ENCODE data around the gene IL12RB2. TPM values are rescaled to one million over a fixed set of nuclear protein-coding genes. Genes with fewer than 3 reads are reported as not detected.
"Not testable (repeated sequence)": the region's sequence is repeated elsewhere in the genome, so short reads cannot be mapped to it uniquely, and the experiment has no call there.

IL12RB2 gene
- total and polyA plus RNA-seq, 5 donors: 0.05 to 0.33 (median 0.23) TPM

- no peaks in the 10 kb centered on the region for H3K27me3 ChIP-seq (ENCODE audit: control insufficient read depth, insufficient read depth)
- WGBS: 54% methylated on average over 2 of the region's 2 CpGs
- no peak overlapping the region for H3K4me3 ChIP-seq (ENCODE audit: low read length)
- no peaks in the 10 kb centered on the region for H3K9me3 ChIP-seq (ENCODE audit: control insufficient read depth, low read length)
- no peak overlapping the region for H3K27ac ChIP-seq (ENCODE audit: low read length)
- ATAC-seq (no peak), DNase-seq (no peak)
- H3K4me1 ChIP-seq (ENCODE audit: control insufficient read depth, insufficient read depth, low read length): no peaks in the 10 kb centered on the region
- intact Hi-C loops (cut with DNase I): no loop called here
These were observed 126.8 kb downstream of the IL12RB2 start for GRCh38 chr1:67434491-67434890.

DNA sequence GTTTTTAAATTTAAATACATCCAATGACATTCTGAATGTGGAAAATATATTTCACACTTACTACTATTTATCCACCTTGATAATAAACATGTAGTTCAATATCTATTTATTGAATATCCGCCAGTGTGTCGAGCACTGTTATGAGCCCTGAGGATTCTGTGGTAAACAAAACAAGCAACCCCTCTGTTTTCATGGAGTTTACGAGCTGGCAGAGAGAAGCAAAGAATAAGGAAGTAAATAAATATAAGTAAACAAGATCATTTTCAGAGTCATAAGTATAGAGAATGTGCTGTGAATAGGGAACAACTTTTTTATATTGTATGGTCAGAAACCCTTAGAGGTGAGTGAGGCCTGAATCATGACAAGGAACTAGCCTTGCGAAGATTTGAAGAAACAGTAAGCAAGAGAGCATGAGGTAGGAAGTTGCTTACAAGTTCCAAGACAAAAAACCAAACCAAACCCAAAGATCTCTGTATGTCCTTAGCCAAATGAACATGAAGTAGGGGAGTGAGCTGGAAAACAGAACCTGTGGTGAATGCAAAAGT, 128.9 kb downstream of the IL12RB2 start:
- no peaks in the 10 kb centered on the region for H3K27me3 ChIP-seq (ENCODE audit: control insufficient read depth, insufficient read depth)
- no peak overlapping the region for H3K4me3 ChIP-seq (ENCODE audit: low read length)
- no peaks in the 10 kb centered on the region for H3K9me3 ChIP-seq (ENCODE audit: control insufficient read depth, low read length)
- ATAC-seq (no peak), DNase-seq (no peak)
- intact Hi-C loops (cut with DNase I): no loop called here
- WGBS: 94% methylated on average over 4 of the region's 4 CpGs
- H3K4me1 ChIP-seq (ENCODE audit: control insufficient read depth, insufficient read depth, low read length): no peaks in the 10 kb centered on the region
- H3K27ac ChIP-seq (ENCODE audit: low read length): no peak overlapping the region

DNA sequence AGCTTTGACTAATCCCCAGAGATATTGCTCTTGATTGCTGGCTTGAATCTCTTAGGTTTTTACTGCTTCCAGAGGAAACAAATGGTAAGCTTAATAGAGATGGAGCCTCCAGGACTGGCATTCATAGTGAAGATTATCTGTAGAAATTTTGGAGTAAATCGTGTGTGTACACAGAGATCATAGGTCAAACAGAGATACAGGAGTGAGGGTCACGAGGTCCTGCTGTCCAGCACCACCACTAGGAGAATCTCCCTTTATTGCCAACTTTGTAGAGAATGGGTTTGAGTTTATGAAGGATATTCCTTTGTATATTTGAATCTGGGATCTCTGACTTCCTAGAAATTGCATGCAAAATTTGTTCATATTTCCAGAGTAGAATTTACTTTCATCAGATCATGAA, 130.3 kb downstream of the IL12RB2 start:
- Histone ChIP-seq H3K27me3 (ENCODE audit: control insufficient read depth, insufficient read depth) (no peaks in the 10 kb centered on the region), H3K27ac (ENCODE audit: low read length) (no peak overlapping the region), H3K4me1 (ENCODE audit: control insufficient read depth, insufficient read depth, low read length) (no peaks in the 10 kb centered on the region), H3K4me3 (ENCODE audit: low read length) (no peak overlapping the region), H3K9me3 (ENCODE audit: control insufficient read depth, low read length) (no peaks in the 10 kb centered on the region)
- intact Hi-C loops (cut with DNase I): no loop called here
- ATAC-seq (no peak), DNase-seq (no peak)
- WGBS: 65% methylated on average over 2 of the region's 2 CpGs

- ATAC-seq: no peak
- 93% methylated on average over 6 of the region's 6 CpGs for WGBS
- H3K4me3 ChIP-seq (ENCODE audit: low read length): no peak overlapping the region
- no peaks in the 10 kb centered on the region for H3K27me3 ChIP-seq (ENCODE audit: control insufficient read depth, insufficient read depth)
- H3K4me1 ChIP-seq (ENCODE audit: control insufficient read depth, insufficient read depth, low read length): no peaks in the 10 kb centered on the region
- H3K27ac ChIP-seq (ENCODE audit: low read length): no peak overlapping the region
- no peaks in the 10 kb centered on the region for H3K9me3 ChIP-seq (ENCODE audit: control insufficient read depth, low read length)
- DNase-seq: no peak
- intact Hi-C loops (cut with DNase I): no loop called here
These were observed 131.8 kb downstream of the IL12RB2 start for GRCh38 chr1:67439277-67440029.

GRCh38 chr1:67440339-67440738, 132.7 kb downstream of the IL12RB2 start:
- H3K4me3 ChIP-seq (ENCODE audit: low read length): no peak overlapping the region
- H3K9me3 ChIP-seq (ENCODE audit: control insufficient read depth, low read length): no peaks in the 10 kb centered on the region
- H3K4me1 ChIP-seq (ENCODE audit: control insufficient read depth, insufficient read depth, low read length): no peaks in the 10 kb centered on the region
- intact Hi-C loops (cut with DNase I): no loop called here
- 80% methylated on average over 3 of the region's 3 CpGs for WGBS
- DNase-seq (no peak), ATAC-seq (no peak)
- H3K27me3 ChIP-seq (ENCODE audit: control insufficient read depth, insufficient read depth): no peaks in the 10 kb centered on the region
- no peak overlapping the region for H3K27ac ChIP-seq (ENCODE audit: low read length)

- H3K4me1 ChIP-seq (ENCODE audit: control insufficient read depth, insufficient read depth, low read length): no peaks in the 10 kb centered on the region
- WGBS: 47% methylated on average over 3 of the region's 3 CpGs
- no peak overlapping the region for H3K27ac ChIP-seq (ENCODE audit: low read length)
- no peaks in the 10 kb centered on the region for H3K27me3 ChIP-seq (ENCODE audit: control insufficient read depth, insufficient read depth)
- ATAC-seq (peak in 1 of 2 donors; percentile 37), DNase-seq (peak in 2 of 3 donors; percentile 62 to 76)
- no peaks in the 10 kb centered on the region for H3K9me3 ChIP-seq (ENCODE audit: control insufficient read depth, low read length)
- intact Hi-C loops (cut with DNase I): no loop called here
- H3K4me3 ChIP-seq (ENCODE audit: low read length): no peak overlapping the region
These were observed 133.5 kb downstream of the IL12RB2 start for GRCh38 chr1:67441183-67441582.

- Histone ChIP-seq H3K4me3 (ENCODE audit: low read length) (no peak overlapping the region), H3K9me3 (ENCODE audit: control insufficient read depth, low read length) (no peaks in the 10 kb centered on the region), H3K27ac (ENCODE audit: low read length) (no peak overlapping the region), H3K4me1 (ENCODE audit: control insufficient read depth, insufficient read depth, low read length) (no peaks in the 10 kb centered on the region), H3K27me3 (ENCODE audit: control insufficient read depth, insufficient read depth) (no peaks in the 10 kb centered on the region)
- no peak for DNase-seq
- WGBS: 79% methylated on average over 2 of the region's 2 CpGs
- intact Hi-C loops (cut with DNase I): no loop called here
- no peak for ATAC-seq
These were observed 134.1 kb downstream of the IL12RB2 start for GRCh38 chr1:67441739-67442281.

- ATAC-seq; H3K4me3 ChIP-seq (ENCODE audit: low read length); intact Hi-C loops (cut with DNase I); H3K4me1 ChIP-seq (ENCODE audit: control insufficient read depth, insufficient read depth, low read length); H3K27me3 ChIP-seq (ENCODE audit: control insufficient read depth, insufficient read depth); H3K27ac ChIP-seq (ENCODE audit: low read length); DNase-seq; H3K9me3 ChIP-seq (ENCODE audit: control insufficient read depth, low read length): not testable (repeated sequence)
- WGBS: 78% methylated on average over 5 of the region's 5 CpGs
These were observed 138.3 kb downstream of the IL12RB2 start for GRCh38 chr1:67446014-67446413.

Other genes starting within 250 kb of the IL12RB2 start
- not detected for gene C1orf141, start 172.9 kb upstream of the IL12RB2 start, total RNA-seq
- not detected for gene C1orf141, start 172.9 kb upstream of the IL12RB2 start, polyA plus RNA-seq
- gene IL23R, start 141.4 kb upstream of the IL12RB2 start, total RNA-seq: not detected
- not detected for gene IL23R, start 141.4 kb upstream of the IL12RB2 start, polyA plus RNA-seq
- gene SERBP1, start 122.5 kb downstream of the IL12RB2 start, total RNA-seq: 100 to 1,000 TPM; 108 to 122 (median 114) TPM
- 77.0 TPM for gene SERBP1, start 122.5 kb downstream of the IL12RB2 start, polyA plus RNA-seq

Data from right cardiac atrium (tissue), 5 donors.